ENCODE measurements around the gene ADGRB3. TPM values are rescaled to one million over a fixed set of nuclear protein-coding genes. Genes with fewer than 3 reads are reported as not detected.

The ADGRB3 gene
- polyA plus RNA-seq, 1 of the 3 experiments (the other 2 are of a cell fraction): 0.12 TPM

DNA sequence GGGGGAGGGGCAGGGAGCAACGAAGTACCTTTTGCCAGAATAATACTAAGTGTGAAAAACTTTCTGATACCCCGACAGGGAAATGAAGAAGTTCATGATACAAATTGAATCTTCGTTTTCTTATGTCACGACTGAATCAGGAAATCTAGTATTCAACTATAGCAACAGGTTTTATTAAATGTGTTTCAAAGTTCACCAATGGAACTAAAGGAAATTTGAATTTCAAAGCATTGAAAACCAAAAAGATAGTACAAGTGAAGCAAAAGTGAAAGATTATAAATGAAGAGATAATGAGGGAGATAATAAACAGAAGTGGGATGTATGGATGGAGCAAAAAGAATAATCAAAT is 333.2 kb downstream of the ADGRB3 start:
- Histone ChIP-seq H3K4me1 (ENCODE audit: control insufficient read depth in 1 of 2, insufficient read depth in 2 of 2, low read depth in 1 of 2, low read length in 1 of 2) (peaks cover 0 to 5% of the 10 kb centered on the region in 2 experiments; a peak in 2 of 4 replicates), H3K9ac (no peak overlapping the region), H3K9me2 (no peaks in the 10 kb centered on the region), H3K27me3 (ENCODE audit: insufficient read depth) (no peaks in the 10 kb centered on the region), H3K27ac (ENCODE audit: low read depth in 2 of 2, low read length in 1 of 2) (no peak overlapping the region), H3K4me2 (no peak overlapping the region), H3K4me3 (ENCODE audit: low read depth in 2 of 2, low read length in 1 of 2) (peak overlapping the region in 1 of 2 experiments; percentile 4; a peak in 1 of 4 replicates), H3K79me2 (ENCODE audit: insufficient read depth) (no peaks in the 10 kb centered on the region), H3K9me3 (no peaks in the 10 kb centered on the region), H3K36me3 (replicated peaks in 1 of 2; ENCODE audit: control insufficient read depth in 1 of 2, insufficient read depth in 2 of 2, low read length in 1 of 2) (no peaks in the 10 kb centered on the region), H4K20me1 (ENCODE audit: insufficient read depth) (no peaks in the 10 kb centered on the region), H2AFZ (ENCODE audit: low read depth) (no peak overlapping the region), H3F3A (replicated peaks; ENCODE audit: insufficient read depth) (no peaks in the 10 kb centered on the region)
- 8% methylated on average over 4 of the region's 4 CpGs for WGBS (ENCODE audit: low lambda C conversion rate)
- DNase-seq: no peak
- POLR2A ChIA-PET: no interaction called here
- TF ChIP-seq EP300 (IDR thresholded peaks at IDR 0.05; ENCODE audit: borderline replicate concordance in 1 of 2, low read depth in 1 of 2, low read length in 1 of 2) (no peak), RXRA (IDR thresholded peaks at IDR 0.05; ENCODE audit: borderline replicate concordance, low read depth) (no peak), MEF2A (IDR thresholded peaks at IDR 0.05; ENCODE audit: borderline replicate concordance, low read depth) (no peak), TEAD4 (IDR thresholded peaks at IDR 0.05; ENCODE audit: borderline replicate concordance, insufficient read depth) (no peak), CHD2 (IDR thresholded peaks at IDR 0.05; ENCODE audit: low read length, partially characterized antibody) (no peak), YY1 (IDR thresholded peaks at IDR 0.05; ENCODE audit: low read depth) (no peak), RCOR1 (IDR thresholded peaks at IDR 0.05; ENCODE audit: low read length) (no peak), SMC3 (IDR thresholded peaks at IDR 0.05; ENCODE audit: low read depth, low read length) (no peak), RFX5 (IDR thresholded peaks at IDR 0.05; ENCODE audit: low read length) (no peak), NFIC (IDR thresholded peaks at IDR 0.05; ENCODE audit: borderline replicate concordance) (no peak), USF2 (IDR thresholded peaks at IDR 0.05; ENCODE audit: borderline replicate concordance, low read depth, low read length) (no peak), TAF1 (IDR thresholded peaks at IDR 0.05; ENCODE audit: borderline replicate concordance, low read depth, low read length) (no peak), MXI1 (IDR thresholded peaks at IDR 0.05; ENCODE audit: low read depth, low read length) (no peak)
- CTCF ChIA-PET: interaction anchor here (1.1 to 1.3 kb wide), 3 partner anchors 14 to 331 kb away, joined by 3 to 4 read pairs (median 4); no protein-coding TSS in a partner anchor

DNA sequence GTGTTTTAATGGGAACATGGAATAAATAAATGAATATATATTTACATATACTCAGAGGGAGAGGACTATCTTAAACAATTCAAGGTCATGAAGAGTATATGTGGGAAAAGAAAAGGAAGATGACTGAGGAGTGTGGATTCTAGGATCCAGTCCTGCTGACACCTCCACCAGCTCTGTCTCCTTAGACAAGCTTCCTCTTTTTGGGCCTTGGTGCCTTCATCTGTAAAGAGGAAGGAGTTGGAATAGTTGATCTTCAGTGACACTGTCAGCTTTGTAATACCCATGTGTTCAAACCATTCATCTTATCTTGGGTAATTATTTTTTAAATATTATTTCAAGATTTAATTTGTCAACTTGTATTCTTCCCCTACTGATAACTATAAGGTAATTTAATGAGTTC is 338.0 kb downstream of the ADGRB3 start:
- ChIA-PET CTCF (no interaction called here), POLR2A (no interaction called here)
- H4K20me1 ChIP-seq (ENCODE audit: insufficient read depth): no peaks in the 10 kb centered on the region
- no peaks in the 10 kb centered on the region for H3K9me3 ChIP-seq
- H2AFZ ChIP-seq (ENCODE audit: low read depth): no peak overlapping the region
- H3K36me3 ChIP-seq (replicated peaks in 1 of 2; ENCODE audit: control insufficient read depth in 1 of 2, insufficient read depth in 2 of 2, low read length in 1 of 2): no peaks in the 10 kb centered on the region
- TF ChIP-seq GATA2 (CRISPR knock-in tag; IDR thresholded peaks at IDR 0.05): no peak
- no peak for TF ChIP-seq RXRA (IDR thresholded peaks at IDR 0.05; ENCODE audit: borderline replicate concordance, low read depth)
- no peak for TF ChIP-seq NRF1 (IDR thresholded peaks at IDR 0.05; ENCODE audit: low read depth, low read length)
- no peak for TF ChIP-seq YY1 (IDR thresholded peaks at IDR 0.05; ENCODE audit: low read depth)
- TF ChIP-seq EZH2phosphoT487 (IDR thresholded peaks at IDR 0.05; ENCODE audit: borderline replicate concordance, low read depth): no peak
- H3F3A ChIP-seq (replicated peaks; ENCODE audit: insufficient read depth): no peaks in the 10 kb centered on the region
- DNase-seq: no peak
- no peak overlapping the region for H3K4me2 ChIP-seq
- no peak overlapping the region for H3K9ac ChIP-seq
- no peak overlapping the region for H3K27ac ChIP-seq (ENCODE audit: low read depth in 2 of 2, low read length in 1 of 2)
- H3K27me3 ChIP-seq (ENCODE audit: insufficient read depth): no peaks in the 10 kb centered on the region
- no peaks in the 10 kb centered on the region for H3K9me2 ChIP-seq
- no peaks in the 10 kb centered on the region for H3K79me2 ChIP-seq (ENCODE audit: insufficient read depth)
- no peak overlapping the region for H3K4me3 ChIP-seq (ENCODE audit: low read depth in 2 of 2, low read length in 1 of 2)
- H3K4me1 ChIP-seq (ENCODE audit: control insufficient read depth in 1 of 2, insufficient read depth in 2 of 2, low read depth in 1 of 2, low read length in 1 of 2): peaks cover 0 to 6% of the 10 kb centered on the region in 2 experiments; a peak in 2 of 4 replicates
